ENCODE data around the gene PHACTR1.

- TF ChIP-seq CTCF (IDR thresholded peaks at IDR 0.05) (no peak), POLR2AphosphoS5 (IDR thresholded peaks at IDR 0.05) (no peak)
Observed at GRCh38 chr6:13307508-13307995, 591.0 kb downstream of the PHACTR1 start.

Data from stomach (tissue), 4 donors.